Stimulated activated CD4-positive, alpha-beta T cell treated with anti-CD3 and anti-CD28 coated beads, TNF-alpha, amount 100 ng/mL, for 4 hours (primary cell): Measurements from ENCODE around the gene TMX2.
"Not testable (repeated sequence)": the region's sequence is repeated elsewhere in the genome, so short reads cannot be mapped to it uniquely, and the experiment has no call there.

Experiments
- DNase-seq, 3 experiments: peaks; one replicate each; pipeline ENCODE4 v3.0.0-alpha.2; 2020; ENCODE audit warnings: low read depth in 3 of 3

The TMX2 gene

DNA sequence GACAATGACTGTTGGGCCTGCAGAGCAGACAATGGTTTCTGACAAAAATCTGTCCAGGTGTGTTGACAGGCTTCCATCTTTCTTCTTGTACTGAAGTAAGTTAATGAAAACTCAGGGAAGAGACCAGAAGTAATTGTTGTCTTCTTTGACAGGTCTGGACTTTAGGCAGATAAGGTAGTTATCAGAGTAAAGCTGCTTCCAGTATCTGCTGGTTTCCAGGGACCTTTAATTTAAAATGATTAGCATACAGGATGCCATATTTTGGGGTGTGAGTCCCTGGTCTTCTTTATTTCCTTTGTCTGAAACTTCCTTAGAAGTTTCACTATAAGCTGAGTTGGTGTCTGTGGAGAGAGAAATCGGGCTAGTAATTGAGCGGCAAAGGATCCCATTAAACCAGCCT is 1.4 kb downstream of the TMX2 start:
- DNase-seq, result no peak

DNA sequence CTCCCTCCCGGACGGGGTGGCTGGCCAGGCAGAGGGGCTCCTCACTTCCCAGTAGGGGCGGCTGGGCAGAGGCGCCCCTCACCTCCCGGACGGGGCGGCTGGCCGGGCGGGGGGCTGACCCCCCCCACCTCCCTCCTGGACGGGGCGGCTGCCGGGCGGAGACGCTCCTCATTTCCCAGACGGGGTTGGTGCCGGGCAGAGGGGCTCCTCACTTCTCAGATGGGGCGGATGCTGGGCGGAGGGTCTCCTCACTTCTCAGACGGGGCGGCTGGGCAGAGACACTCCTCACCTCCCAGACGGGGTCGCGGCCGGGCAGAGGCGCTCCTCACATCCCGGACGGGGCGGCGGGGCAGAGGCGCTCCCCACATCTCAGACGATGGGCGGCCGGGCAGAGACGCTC is 4.3 kb downstream of the TMX2 start:
- DNase-seq, result not testable (repeated sequence)

GRCh38 chr11:57727185-57727584 is 14.8 kb downstream of the TMX2 start:
- DNase-seq, result no peak

DNA sequence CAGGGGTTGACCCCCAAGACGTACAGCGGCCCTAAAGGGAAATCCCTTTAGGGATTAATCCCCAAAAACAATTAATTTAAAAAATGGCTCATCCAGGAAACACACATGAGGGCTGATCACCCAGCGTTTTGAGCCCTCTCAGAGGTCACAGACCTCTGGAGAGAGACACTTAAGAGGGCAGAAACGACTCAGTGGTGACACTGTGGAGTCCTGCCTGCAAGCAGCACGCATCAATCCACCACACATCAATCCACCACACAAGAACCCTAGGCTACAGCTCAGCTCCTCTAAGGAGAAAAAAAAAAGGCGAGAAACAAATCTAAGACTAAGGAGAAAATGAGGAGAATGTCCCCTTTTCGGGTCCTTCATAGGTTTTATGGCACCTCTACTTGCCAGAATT is 16.4 kb downstream of the TMX2 start:
- DNase-seq, result no peak

DNA sequence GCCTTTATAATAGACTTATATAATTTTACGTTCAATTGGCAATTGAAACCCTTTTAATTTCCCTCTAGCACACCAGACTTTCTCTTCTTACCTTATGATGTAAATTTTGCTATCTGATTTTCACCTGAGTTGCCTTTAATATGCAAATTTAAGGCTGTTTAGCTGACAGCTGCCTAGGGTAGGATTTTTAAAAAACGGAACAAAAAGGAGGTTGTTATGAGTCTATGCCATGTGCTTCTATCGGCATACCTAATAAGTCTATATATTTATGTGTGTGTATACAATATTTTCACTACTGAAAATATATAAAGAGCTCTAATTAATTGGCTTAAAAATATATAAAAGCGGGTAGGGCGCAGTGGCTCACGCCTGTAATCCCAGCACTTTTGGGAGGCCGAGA is 17.1 kb downstream of the TMX2 start:
- no peak for DNase-seq

GRCh38 chr11:57732661-57733060 is 20.3 kb downstream of the TMX2 start:
- DNase-seq, result no peak

- DNase-seq, result no peak
Measured at GRCh38 chr11:57735619-57736298, 23.4 kb downstream of the TMX2 start.

- DNase-seq, result peak; percentile 83 to 89 (median 86)
Measured at GRCh38 chr11:57741132-57742086, 29.0 kb downstream of the TMX2 start, which contains the start of gene SELENOH. Gene SELENOH, plus strand, starts transcription at chr11:57741491. Its CDS starts 105 bp downstream, at chr11:57741596.

DNA sequence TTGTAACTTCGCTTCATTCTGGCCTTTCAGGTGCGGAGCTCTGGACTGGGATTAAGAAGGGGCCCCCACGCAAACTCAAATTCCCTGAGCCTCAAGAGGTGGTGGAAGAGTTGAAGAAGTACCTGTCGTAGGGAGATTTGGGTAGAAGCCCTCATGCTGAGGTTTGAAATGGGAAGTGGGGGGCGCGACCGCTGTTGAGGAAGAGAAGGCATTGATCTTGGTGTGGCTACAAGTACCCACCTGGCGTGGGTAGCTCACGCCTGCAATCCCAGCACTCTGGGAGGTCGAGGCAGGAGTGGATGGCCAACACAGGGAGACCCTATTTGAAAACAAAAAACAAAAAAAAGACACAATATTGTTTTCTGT is 29.7 kb downstream of the TMX2 start:
- peak in 1 of 3 experiments; percentile 19 for DNase-seq

DNA sequence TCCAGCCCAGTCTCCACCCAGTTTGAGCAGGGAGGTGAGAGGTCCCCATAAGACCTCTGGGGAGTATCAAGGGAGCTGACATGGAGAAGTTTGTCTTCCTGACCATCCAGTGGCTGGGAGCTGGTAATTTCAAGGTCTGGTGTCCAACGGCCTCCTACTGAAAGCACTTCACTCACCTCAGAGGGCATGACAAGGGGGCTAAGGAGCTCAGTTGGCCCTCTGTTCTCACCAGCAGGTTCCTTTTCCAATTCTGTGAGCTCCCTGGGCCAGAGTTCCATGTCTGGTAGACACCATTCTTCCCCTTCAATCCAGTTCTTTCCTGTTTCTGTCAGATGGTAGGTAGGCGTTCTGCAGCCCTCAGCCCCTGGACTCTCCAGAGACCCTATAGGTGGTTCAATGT is 32.0 kb downstream of the TMX2 start:
- DNase-seq, result no peak

GRCh38 chr11:57745206-57745605 is 32.8 kb downstream of the TMX2 start:
- no peak for DNase-seq

DNA sequence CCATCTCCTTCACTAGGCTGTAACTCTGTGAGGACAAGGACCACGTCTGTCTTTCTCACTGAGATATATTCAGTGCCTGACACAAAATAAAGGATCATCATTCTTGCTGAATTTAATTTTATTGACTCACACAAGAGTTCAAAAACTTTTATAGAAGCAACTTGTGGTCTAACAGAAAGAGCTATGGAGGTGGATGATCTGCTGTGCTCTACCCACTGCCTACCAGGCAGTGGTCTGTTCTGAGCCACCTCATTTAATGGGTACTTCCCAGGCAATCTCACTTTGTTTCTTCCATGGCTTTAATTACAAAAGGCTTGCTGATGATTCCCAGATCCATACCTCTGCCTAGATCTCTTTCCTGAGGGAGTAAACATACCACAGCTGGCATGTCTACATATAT is 34.5 kb downstream of the TMX2 start:
- DNase-seq, result no peak

DNA sequence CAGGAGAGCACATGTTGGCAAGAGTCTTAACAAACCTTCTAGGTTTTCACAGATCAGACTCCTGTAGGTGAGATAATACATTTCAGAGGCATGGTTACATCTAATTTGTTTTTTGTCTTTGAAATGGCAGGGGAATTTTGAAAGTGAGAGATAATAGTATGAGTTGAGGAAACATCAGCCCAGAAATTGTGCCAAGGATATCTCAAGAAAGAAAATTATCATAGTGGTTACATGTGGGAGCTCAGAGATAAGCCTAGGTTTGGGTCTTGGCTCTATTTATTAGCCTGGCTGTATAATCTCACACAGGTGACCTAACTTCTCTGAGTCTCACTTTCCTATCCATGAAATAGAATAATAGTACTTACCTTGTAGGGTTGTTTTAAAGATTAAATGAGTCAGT is 38.8 kb downstream of the TMX2 start:
- no peak for DNase-seq

DNA sequence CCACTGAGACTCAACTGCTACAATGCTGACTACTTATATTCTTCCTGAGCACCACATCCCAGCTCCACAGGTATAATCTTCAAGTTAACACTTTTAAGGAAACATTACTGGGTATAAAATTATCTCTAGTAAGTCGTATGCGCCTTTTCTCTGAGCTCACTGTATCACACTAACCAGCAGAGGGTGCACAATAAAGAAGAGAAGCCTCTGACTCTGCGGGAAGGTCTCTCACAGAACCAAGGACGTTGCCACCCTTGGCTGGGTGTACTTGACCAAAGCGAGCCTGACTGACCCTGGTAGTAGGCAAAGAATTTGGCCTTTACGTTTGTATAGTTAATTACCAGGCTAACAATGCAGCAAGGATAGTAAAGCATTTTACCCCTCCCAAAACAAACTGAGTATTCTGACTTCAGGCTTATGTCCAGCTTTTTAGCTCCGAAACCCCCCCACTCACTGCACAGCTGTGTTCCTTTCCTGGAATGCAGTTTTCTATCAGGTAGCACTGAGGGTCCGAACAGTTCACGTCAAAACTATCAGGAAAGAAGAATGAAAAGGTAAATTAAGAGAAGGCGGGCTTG is 39.4 kb downstream of the TMX2 start, which contains the start of gene BTBD18:
Gene BTBD18, minus strand, starts transcription at position 144 of the 578 bp plus-strand sequence. CDS start 631 bp downstream, outside the sequence.
- DNase-seq, result no peak

DNA sequence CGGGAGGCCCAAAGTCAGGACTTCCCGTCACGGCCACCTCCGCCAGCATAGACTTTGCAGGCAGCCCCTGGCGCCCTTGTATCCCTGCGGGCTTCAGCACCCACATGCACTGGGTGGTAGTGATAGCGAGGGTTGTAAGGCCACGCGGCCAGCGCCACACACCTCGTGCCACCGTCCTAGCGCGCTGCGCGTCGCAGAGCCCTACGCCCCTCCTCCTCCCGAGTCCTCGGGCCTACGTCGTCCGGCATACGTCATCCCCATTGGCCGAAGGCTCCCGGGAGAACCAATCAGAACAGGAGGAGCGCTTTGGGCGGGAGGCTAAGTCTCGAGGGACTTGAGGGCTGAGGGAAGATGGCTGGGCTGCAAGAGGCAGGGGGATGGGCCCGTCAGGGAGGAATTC is 40.6 kb downstream of the TMX2 start:
- no peak for DNase-seq

- DNase-seq, result no peak
Measured at GRCh38 chr11:57758174-57758573, 45.8 kb downstream of the TMX2 start.

- no peak for DNase-seq
Measured at GRCh38 chr11:57761301-57762234, 49.2 kb downstream of the TMX2 start, which contains the start of gene CTNND1. Gene CTNND1, plus strand, starts transcription at chr11:57761802. Its CDS starts 29,677 bp downstream, at chr11:57791479.

DNA sequence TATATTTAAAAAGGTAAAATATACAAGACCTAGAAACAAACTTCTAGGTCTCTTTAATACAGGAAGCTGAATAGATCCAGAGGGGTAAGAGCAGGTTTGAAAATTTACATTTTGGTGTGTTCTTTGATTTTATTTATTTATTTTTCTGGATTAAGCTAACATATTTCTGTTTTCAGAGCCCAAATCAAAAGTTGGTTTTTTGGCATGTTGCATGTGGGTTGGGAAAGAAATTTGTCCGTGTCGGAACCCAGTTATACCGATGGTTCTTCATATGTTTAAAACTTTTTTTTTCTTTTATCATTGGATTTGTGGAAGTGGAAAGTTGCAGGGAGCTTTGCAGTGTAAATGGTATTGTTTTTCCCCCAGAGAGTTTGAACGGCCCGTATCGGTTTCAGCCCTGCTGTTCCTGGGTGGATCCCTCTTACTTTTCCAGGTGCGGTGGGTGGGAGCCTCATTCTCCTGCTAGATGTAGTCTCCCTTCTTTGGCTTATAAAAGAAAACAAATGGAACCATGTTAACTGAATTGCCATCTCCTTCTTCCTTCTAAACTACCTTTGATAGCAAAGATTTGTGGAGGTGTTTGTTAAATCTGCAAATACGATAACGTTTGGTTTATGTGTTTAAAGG is 50.0 kb downstream of the TMX2 start:
- no peak for DNase-seq

- DNase-seq, result no peak
Measured at GRCh38 chr11:57763568-57763967, 51.2 kb downstream of the TMX2 start.

DNA sequence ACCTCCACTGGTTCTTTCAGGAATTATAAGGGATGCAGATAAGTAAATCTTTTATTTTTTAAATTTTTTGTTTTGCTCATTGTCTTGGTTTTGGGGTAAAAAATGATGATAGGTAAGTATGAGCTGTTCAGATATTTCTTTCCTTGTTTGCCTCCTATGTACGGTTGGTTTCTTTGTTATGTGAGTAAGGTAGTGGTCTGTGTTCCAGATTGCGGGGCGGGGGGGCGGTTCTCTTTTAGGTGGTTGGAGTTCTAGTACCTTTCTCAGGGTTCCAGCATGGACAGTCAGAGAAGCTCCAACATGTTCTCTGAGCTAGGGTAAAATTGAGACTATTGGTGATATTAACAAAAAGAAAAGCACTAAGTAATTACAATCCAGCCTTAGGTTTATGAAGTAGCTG is 51.6 kb downstream of the TMX2 start:
- DNase-seq, result no peak

- no peak for DNase-seq
Measured at GRCh38 chr11:57764566-57764965, 52.2 kb downstream of the TMX2 start.
